Adrenal gland (tissue), 12 donors: ENCODE results near the gene MAP3K2. TPM values are rescaled to one million over a fixed set of nuclear protein-coding genes. Genes with fewer than 3 reads are reported as not detected.
"Not testable (repeated sequence)": the region's sequence is repeated elsewhere in the genome, so short reads cannot be mapped to it uniquely, and the experiment has no call there.

Experiments used
- DNase-seq, 7 donors: peaks; one replicate each; pipeline ENCODE4 v3.0.0-alpha.2; 2019 to 2020
- H3K27ac ChIP-seq, 5 donors: fragments of 200-600 bp; sonication (generic) in 4 of 5; 1 replicate in 3 of 5; 2 replicates in 2 of 5; pipeline versions ENCODE4 v1.5.1 to v1.8.0; 2016 to 2020; ENCODE audit warnings: mild to moderate bottlenecking in 1 of 5
- H3K27me3 ChIP-seq: fragments of 200-600 bp; 2 replicates; pipeline ENCODE4 v1.8.0; 2021
- H3K36me3 ChIP-seq, 2 donors: fragments of 200-600 bp; replicated peaks in 1 of 2; 1 replicate in 1 of 2; 2 replicates in 1 of 2; pipeline versions ENCODE4 v1.5.1 to v1.8.0; 2018 to 2022
- H3K4me1 ChIP-seq, 2 donors: fragments of 200-600 bp; replicated peaks in 1 of 2; 1 replicate in 1 of 2; 2 replicates in 1 of 2; pipeline versions ENCODE4 v1.5.1 to v1.8.0; 2018 to 2021
- H3K4me3 ChIP-seq, 4 donors: fragments of 200-600 bp; sonication (generic) in 3 of 4; one replicate each; pipeline ENCODE4 v1.5.1; 2016 to 2018
- H3K9me3 ChIP-seq, 3 donors: fragments of 200-600 bp; sonication (generic) in 1 of 3; replicated peaks in 1 of 3; 1 replicate in 2 of 3; 2 replicates in 1 of 3; pipeline versions ENCODE4 v1.5.1 to v1.8.0; 2016 to 2021
- CTCF ChIP-seq, 6 experiments: fragments of 450-650 bp in 4 of 6; fragments of 200-600 bp in 2 of 6; sonication (generic) in 1 of 6; IDR thresholded peaks; 1 replicate in 5 of 6; 2 replicates in 1 of 6; pipeline versions ENCODE4 v1.5.1 to v1.8.0; 2016 to 2021; ENCODE audit warnings: antibody characterized with exemption in 6 of 6, mild to moderate bottlenecking in 2 of 6, moderate library complexity in 1 of 6
- POLR2A ChIP-seq, 2 donors: fragments of 450-650 bp; IDR thresholded peaks; one replicate each; pipeline ENCODE4 v1.6.1; 2017; ENCODE audit warnings: antibody characterized with exemption in 2 of 2, mild to moderate bottlenecking in 2 of 2, moderate library complexity in 1 of 2
- WGBS, 4 donors: extraction: QIAGEN DNeasy Blood & Tissue Kit in 2 of 4; methylation state at CpG; one replicate each; pipeline versions ENCODE4 v1.1.5 to v1.1.7; 2013 to 2017; 5-methylcytosine and 5-hydroxymethylcytosine counted together
- intact Hi-C, 2 donors: fragments of 100-400 bp; cut with DNase I; formaldehyde crosslinking; loops; one replicate each; pipeline versions ENCODE4 v1.14.1 to v1.15.0; 2022 to 2023
- polyA plus RNA-seq, 3 donors: library from polyadenylated mRNA; stranded (reverse); fragments of 200-250 nt in 2 of 3; fragments of 350-450 nt in 1 of 3; fragmentation: Illumina TruSeq in 1 of 3; extraction: RNeasy Lipid Tissue Mini Kit (QIAGEN cat#74804) in 1 of 3; gene quantifications; one replicate each; pipeline ENCODE4 v1.2.3, GENCODE V29; 2013 to 2014
- total RNA-seq, 9 donors: library from RNA; depleted of rRNA in 4 of 9; stranded (reverse); fragments of >200 nt in 4 of 9; fragments of 120-200 nt in 1 of 9; fragmentation: NEBNext Ultra II Directional in 1 of 9; extraction: Animal tissue kit (Norgen Biotek cat#: 25700) in 1 of 9; gene quantifications; one replicate each; pipeline versions ENCODE4 v1.1.0 to v1.2.4, GENCODE V29; 2013 to 2023
- donor health status: healthy with polysubstance abuse.
- donor health status: Bipolar disorder and iron deficiency.
- donor health status: DM: yes; HTN: yes; CAD: no.
- donor health status: DM: no; HTN: no; CAD: no.
- donor health status: DM: no; HTN: no; CAD: no.
- donor health status: DM: yes; HTN: yes; CAD: no.

MAP3K2 gene
- total and polyA plus RNA-seq, 12 donors: 4.2 to 91.6 (median 49.2) TPM

DNA sequence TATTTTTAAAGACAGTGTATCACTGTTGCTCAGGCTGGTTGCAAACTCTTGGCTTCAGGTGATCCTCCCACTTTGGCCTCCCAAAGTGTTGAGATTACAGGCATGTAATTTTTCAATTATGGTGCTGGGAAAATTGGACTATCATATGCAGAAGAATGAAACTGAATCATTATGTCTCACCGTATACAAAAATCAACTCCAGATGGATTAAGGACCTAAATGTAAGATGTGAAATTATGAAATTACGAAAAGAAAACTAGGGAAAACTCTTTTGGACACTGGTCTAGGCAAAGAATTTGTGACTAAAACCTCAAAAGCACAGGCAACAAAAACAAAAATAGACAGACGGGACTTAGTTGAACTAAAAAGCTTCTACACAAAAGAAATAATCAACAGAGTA lies 31.2 kb downstream of the MAP3K2 start:
- TF ChIP-seq POLR2A (IDR thresholded peaks at IDR 0.05) (no peak), CTCF (IDR thresholded peaks at IDR 0.05) (no peak)
- intact Hi-C loops: no loop called here
- 94 to 99% (median 97%) methylated on average over 3 of the region's 3 CpGs for WGBS, 4 donors

DNA sequence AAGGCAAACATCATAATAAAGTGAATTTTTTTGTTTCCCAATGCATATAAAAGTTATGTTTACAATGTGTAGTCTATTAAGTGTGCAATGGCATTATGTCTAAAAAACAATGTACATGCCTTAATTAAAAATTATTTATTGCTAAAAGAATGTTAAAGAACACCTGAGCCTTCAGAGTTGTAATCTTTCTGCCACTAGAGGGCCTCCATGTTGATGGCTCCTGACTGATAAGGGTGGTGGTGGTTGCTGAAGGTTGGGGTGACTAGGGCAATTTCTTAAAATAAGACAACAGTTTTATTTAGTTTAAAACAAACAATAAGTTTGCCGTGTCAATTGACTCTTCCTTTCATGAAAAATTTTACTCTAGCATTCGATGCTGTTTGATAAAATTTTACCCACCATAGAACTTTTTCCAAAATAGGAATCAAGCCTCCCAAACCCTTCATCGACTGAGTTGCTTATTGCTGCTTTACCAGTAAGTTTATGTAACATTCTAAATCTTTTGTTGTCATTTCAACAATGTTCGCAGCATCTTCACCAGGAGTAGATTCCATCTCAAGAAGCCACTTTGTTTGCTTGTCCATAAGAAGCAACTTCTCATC lies 32.3 kb downstream of the MAP3K2 start:
- no peak for DNase-seq
- 78 to 81% (median 80%) methylated on average over 4 of the region's 4 CpGs for WGBS, 4 donors
- TF ChIP-seq CTCF (IDR thresholded peaks at IDR 0.05) (peak; percentile 2 to 47 (median 32)), POLR2A (IDR thresholded peaks at IDR 0.05) (no peak)
- intact Hi-C loops: no loop called here
- Histone ChIP-seq H3K4me3 (no peak overlapping the region), H3K27me3 (no peaks in the 10 kb centered on the region), H3K9me3 (no peaks in the 10 kb centered on the region), H3K27ac (no peak overlapping the region), H3K4me1 (peaks cover 0 to 21% of the 10 kb centered on the region in 2 donors), H3K36me3 (no peaks in the 10 kb centered on the region)

More for the DNA sequence above, 31.2 kb downstream of the MAP3K2 start:
- H3K27ac ChIP-seq: no peak overlapping the region
- no peaks in the 10 kb centered on the region for H3K36me3 ChIP-seq
- DNase-seq: no peak
- H3K9me3 ChIP-seq: no peaks in the 10 kb centered on the region
- H3K4me1 ChIP-seq: peaks cover 0 to 15% of the 10 kb centered on the region in 2 donors
- H3K27me3 ChIP-seq: no peaks in the 10 kb centered on the region
- no peak overlapping the region for H3K4me3 ChIP-seq

GRCh38 chr2:127353873-127354676 lies 33.7 kb downstream of the MAP3K2 start:
- H3K36me3 ChIP-seq, H3K4me3 ChIP-seq, H3K27me3 ChIP-seq, intact Hi-C loops, H3K9me3 ChIP-seq, DNase-seq, H3K27ac ChIP-seq: not testable (repeated sequence)
- 45 to 59% (median 50%) methylated on average over 4 to 6 of the region's 6 CpGs for WGBS, 4 donors
- H3K4me1 ChIP-seq: peaks cover 0 to 18% of the 10 kb centered on the region in 2 donors

- intact Hi-C loops, H3K4me3 ChIP-seq, DNase-seq, H3K27me3 ChIP-seq, H3K27ac ChIP-seq, H3K9me3 ChIP-seq, H3K36me3 ChIP-seq: not testable (repeated sequence)
- H3K4me1 ChIP-seq: peaks cover 0 to 22% of the 10 kb centered on the region in 2 donors
- 96 to 97% methylated on average over 27 to 35 of the region's 35 CpGs; no CpG with 5 or more reads in 2 of the 4 donors for WGBS, 4 donors
Observed at GRCh38 chr2:127353223-127353622, 34.6 kb downstream of the MAP3K2 start.

DNA sequence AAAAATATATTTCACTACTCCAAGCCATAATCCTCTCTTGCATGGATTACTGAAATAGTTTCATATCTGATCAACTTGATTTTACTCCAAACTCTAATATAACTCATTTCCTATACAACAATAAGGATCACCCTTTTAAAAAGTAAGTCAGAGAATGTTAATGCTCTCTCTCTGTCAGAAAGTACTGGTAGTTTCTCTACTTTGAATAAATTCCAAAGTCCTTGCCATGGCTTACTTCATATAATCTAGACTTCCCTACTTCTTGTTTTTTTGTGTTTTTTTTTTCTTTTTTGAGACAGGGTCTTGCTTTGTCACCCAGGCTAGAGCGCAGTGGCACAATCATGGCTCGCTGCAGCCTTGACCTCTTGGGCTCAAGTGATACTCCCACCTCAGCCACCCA lies 36.2 kb downstream of the MAP3K2 start:
- H3K27me3 ChIP-seq: no peaks in the 10 kb centered on the region
- H3K4me1 ChIP-seq: peaks cover 0 to 25% of the 10 kb centered on the region in 2 donors
- TF ChIP-seq CTCF (IDR thresholded peaks at IDR 0.05) (no peak), POLR2A (IDR thresholded peaks at IDR 0.05) (no peak)
- no peaks in the 10 kb centered on the region for H3K36me3 ChIP-seq
- H3K9me3 ChIP-seq: no peaks in the 10 kb centered on the region
- intact Hi-C loops: no loop called here
- H3K27ac ChIP-seq: no peak overlapping the region
- no peak for DNase-seq
- H3K4me3 ChIP-seq: no peak overlapping the region
- 88 to 100% (median 89%) methylated on average over 2 of the region's 2 CpGs for WGBS, 4 donors
